ENCODE data around the gene PIK3CD. TPM values are rescaled to one million over a fixed set of nuclear protein-coding genes. Genes with fewer than 3 reads are reported as not detected.

PIK3CD gene
- total RNA-seq, 4 donors from 2014 or later = 4.1 to 11.8 (median 7.7) TPM

GRCh38 chr1:9719978-9720722, 68.6 kb downstream of the PIK3CD start:
- no peak for TF ChIP-seq CTCF (IDR thresholded peaks at IDR 0.05)
- TF ChIP-seq POLR2A (IDR thresholded peaks at IDR 0.05) = no peak
- Histone ChIP-seq H3K27ac (no peak overlapping the region), H3K27me3 (no peaks in the 10 kb centered on the region), H3K36me3 (peaks cover 24 to 89% (median 27%) of the 10 kb centered on the region in 3 donors), H3K4me1 (peaks cover 6 to 51% (median 14%) of the 10 kb centered on the region in 3 donors), H3K9me3 (peaks cover 0 to 15% (median 10%) of the 10 kb centered on the region in 3 donors), H3K4me3 (no peak overlapping the region)
- DNase-seq = no peak
- 39 to 60% methylated on average over 1 to 2 of the region's 36 CpGs for WGBS, 2 donors
- intact Hi-C loops (cut with DNase I) = no loop called here

- Histone ChIP-seq H3K4me3 (no peak overlapping the region), H3K27ac (peak overlapping the region in 1 of 4 donors; percentile 17), H3K27me3 (no peaks in the 10 kb centered on the region), H3K36me3 (peaks cover 21 to 89% (median 24%) of the 10 kb centered on the region in 3 donors), H3K4me1 (peaks cover 6 to 51% (median 14%) of the 10 kb centered on the region in 3 donors), H3K9me3 (peaks cover 0 to 15% (median 10%) of the 10 kb centered on the region in 3 donors)
- intact Hi-C loops (cut with DNase I) = no loop called here
- DNase-seq = no peak
- 73 to 95% methylated on average over 8 to 11 of the region's 34 CpGs for WGBS, 2 donors
- TF ChIP-seq POLR2A (IDR thresholded peaks at IDR 0.05) (no peak), CTCF (IDR thresholded peaks at IDR 0.05) (no peak)
Measured at GRCh38 chr1:9720785-9721605, 69.5 kb downstream of the PIK3CD start.

GRCh38 chr1:9721606-9722377, 70.3 kb downstream of the PIK3CD start:
- H3K4me1 ChIP-seq = peaks cover 6 to 47% (median 14%) of the 10 kb centered on the region in 3 donors
- no peak overlapping the region for H3K4me3 ChIP-seq
- DNase-seq = no peak
- peaks cover 0 to 15% (median 10%) of the 10 kb centered on the region in 3 donors for H3K9me3 ChIP-seq
- H3K27me3 ChIP-seq = no peaks in the 10 kb centered on the region
- peaks cover 20 to 89% (median 27%) of the 10 kb centered on the region in 3 donors for H3K36me3 ChIP-seq
- peak overlapping the region in 1 of 4 donors; percentile 17 for H3K27ac ChIP-seq
- intact Hi-C loops (cut with DNase I) = no loop called here
- 65 to 75% methylated on average over 2 to 4 of the region's 29 CpGs for WGBS, 2 donors
- TF ChIP-seq CTCF (IDR thresholded peaks at IDR 0.05) = peak; percentile 46 to 65 (median 56)
- TF ChIP-seq POLR2A (IDR thresholded peaks at IDR 0.05) = no peak

- H3K36me3 ChIP-seq = peaks cover 20 to 89% (median 33%) of the 10 kb centered on the region in 3 donors
- WGBS, 2 donors = 72 to 100% methylated on average over 2 to 7 of the region's 10 CpGs
- intact Hi-C loops (cut with DNase I) = no loop called here
Measured at GRCh38 chr1:9722378-9722749, 70.8 kb downstream of the PIK3CD start.

More at GRCh38 chr1:9722378-9722749, 70.8 kb downstream of the PIK3CD start:
- H3K27me3 ChIP-seq = no peaks in the 10 kb centered on the region
- DNase-seq = no peak
- peaks cover 6 to 43% (median 14%) of the 10 kb centered on the region in 3 donors for H3K4me1 ChIP-seq
- H3K9me3 ChIP-seq = peaks cover 0 to 15% (median 10%) of the 10 kb centered on the region in 3 donors
- H3K27ac ChIP-seq = no peak overlapping the region
- TF ChIP-seq CTCF (IDR thresholded peaks at IDR 0.05) (no peak), POLR2A (IDR thresholded peaks at IDR 0.05) (no peak)
- no peak overlapping the region for H3K4me3 ChIP-seq

Measured in esophagus squamous epithelium (tissue), 5 donors.